Natural killer cell (primary cell): Measurements from ENCODE around the gene HMCN1. TPM values are rescaled to one million over a fixed set of nuclear protein-coding genes. Genes with fewer than 3 reads are reported as not detected.

Experiments
- ATAC-seq, 3 donors: fragments of 150-1000 bp in 2 of 3; fragments of 200-7000 bp in 1 of 3; cut with Tn5 transposase; 1 replicate in 1 of 3; 2 replicates in 2 of 3; pipeline ENCODE4 v1.10.0; 2021; ENCODE audit warnings: mild to moderate bottlenecking in 2 of 3, moderate library complexity in 2 of 3
- DNase-seq, 2 donors: peaks; one replicate each; pipeline versions ENCODE4 v3.0.0 to v3.0.0-alpha.2; 2013 to 2021; ENCODE audit warnings: mixed read lengths in 1 of 2
- H3K27ac ChIP-seq: one replicate; pipeline ENCODE4 v1.5.1; 2013; ENCODE audit warnings: mild to moderate bottlenecking, low read length
- H3K27me3 ChIP-seq: one replicate; pipeline ENCODE4 v1.6.1; 2013; ENCODE audit warnings: low read length; ENCODE audit not compliant: control insufficient read depth, insufficient read depth
- H3K36me3 ChIP-seq: one replicate; pipeline ENCODE4 v1.6.1; 2013; ENCODE audit warnings: low read length; ENCODE audit not compliant: control insufficient read depth, insufficient read depth
- H3K4me1 ChIP-seq: one replicate; pipeline ENCODE4 v1.6.1; 2013; ENCODE audit warnings: low read length; ENCODE audit not compliant: control insufficient read depth, insufficient read depth
- H3K4me3 ChIP-seq: one replicate; pipeline ENCODE4 v1.5.1; 2013; ENCODE audit warnings: low read length
- H3K9me3 ChIP-seq: one replicate; pipeline ENCODE4 v1.6.1; 2013; ENCODE audit warnings: low read length; ENCODE audit not compliant: control insufficient read depth, insufficient read depth
- H3K27ac Mint-ChIP-seq, 2 donors: one replicate each; pipeline ENCODE4 v1.8.0; 2022; ENCODE audit warnings: mild to moderate bottlenecking in 2 of 2, mixed read lengths in 2 of 2, moderate library complexity in 1 of 2
- H3K27me3 Mint-ChIP-seq, 2 donors: one replicate each; pipeline ENCODE4 v1.8.0; 2022; ENCODE audit warnings: low read depth in 2 of 2, mixed read lengths in 2 of 2
- H3K36me3 Mint-ChIP-seq: one replicate; pipeline ENCODE4 v1.8.0; 2022; ENCODE audit warnings: mixed read lengths
- H3K4me1 Mint-ChIP-seq, 2 donors: one replicate each; pipeline ENCODE4 v1.8.0; 2022; ENCODE audit warnings: mixed read lengths in 2 of 2
- H3K4me3 Mint-ChIP-seq: one replicate; pipeline ENCODE4 v1.8.0; 2022; ENCODE audit warnings: mild to moderate bottlenecking, moderate library complexity, mixed read lengths
- H3K9me3 Mint-ChIP-seq, 2 donors: one replicate each; pipeline ENCODE4 v1.8.0; 2022; ENCODE audit warnings: mixed read lengths in 2 of 2
- CTCF ChIP-seq: fragments of 200-600 bp; IDR thresholded peaks from one replicate; pipeline ENCODE4 v1.8.0; 2022; ENCODE audit warnings: antibody characterized with exemption
- WGBS: methylation state at CpG from one replicate; pipeline ENCODE4 v1.1.7; 2013; ENCODE audit warnings: missing lambda C conversion rate; ENCODE audit not compliant: insufficient coverage; 5-methylcytosine and 5-hydroxymethylcytosine counted together
- intact Hi-C: fragments of 100-400 bp; cut with micrococcal nuclease; formaldehyde crosslinking; loops from one replicate; pipeline ENCODE4 v1.14.2; 2022
- total RNA-seq, 4 donors: library from RNA; stranded (reverse); fragments of 120-200 nt in 1 of 4; gene quantifications; one replicate each; pipeline versions ENCODE4 v1.2.3 to v1.2.4, GENCODE V29; 2013 to 2022

Gene HMCN1
- total RNA-seq, 3 donors from 2014 or later (not counting 1 experiment from before 2014, with no cell fraction given), result 0.02 to 0.45 (median 0.39) TPM

GRCh38 chr1:185998391-185998790, 264.2 kb downstream of the HMCN1 start:
- 95% methylated on average over 1 of the region's 2 CpGs for WGBS
- intact Hi-C loops, result no loop called here
- no peaks in the 10 kb centered on the region for H3K27me3 ChIP-seq
- no peak overlapping the region for H3K4me3 Mint-ChIP-seq
- H3K27ac ChIP-seq, result no peak overlapping the region
- H3K27me3 Mint-ChIP-seq, result peaks cover 0 to 3% of the 10 kb centered on the region in 2 donors
- no peak overlapping the region for H3K27ac Mint-ChIP-seq
- no peaks in the 10 kb centered on the region for H3K9me3 ChIP-seq
- H3K4me3 ChIP-seq, result no peak overlapping the region
- ATAC-seq (no peak), DNase-seq (no peak)
- no peak for TF ChIP-seq CTCF
- no peaks in the 10 kb centered on the region for H3K36me3 Mint-ChIP-seq
- peaks cover 0 to 6% of the 10 kb centered on the region in 2 donors for H3K9me3 Mint-ChIP-seq
- H3K36me3 ChIP-seq, result no peaks in the 10 kb centered on the region
- H3K4me1 Mint-ChIP-seq, result no peaks in the 10 kb centered on the region
- H3K4me1 ChIP-seq, result no peaks in the 10 kb centered on the region

DNA sequence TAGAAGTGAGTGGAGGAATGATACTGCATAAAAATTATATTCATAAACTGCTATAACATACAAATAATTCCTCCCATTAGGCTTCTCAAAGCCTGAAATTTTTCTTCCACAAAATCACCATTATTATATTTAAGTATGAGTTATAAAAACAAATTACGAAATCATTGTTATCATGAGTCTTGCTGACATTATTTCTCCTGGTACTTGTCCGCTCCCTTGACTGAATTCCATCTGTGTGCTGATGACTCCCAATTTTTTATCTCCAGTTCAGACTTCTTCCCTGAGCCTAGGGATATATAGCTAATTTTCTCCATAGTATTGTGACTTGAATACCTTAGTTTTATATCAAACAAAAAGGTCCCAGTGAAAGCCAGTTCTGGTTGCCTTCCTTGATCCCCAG, 268.2 kb downstream of the HMCN1 start:
- H3K27ac ChIP-seq, result no peak overlapping the region
- no peaks in the 10 kb centered on the region for H3K27me3 Mint-ChIP-seq
- no peaks in the 10 kb centered on the region for H3K4me1 Mint-ChIP-seq
- WGBS, result 86% methylated on average over 2 of the region's 2 CpGs
- ATAC-seq (no peak), DNase-seq (no peak)
- H3K27ac Mint-ChIP-seq, result no peak overlapping the region
- H3K9me3 Mint-ChIP-seq, result peaks cover 0 to 4% of the 10 kb centered on the region in 2 donors
- no peaks in the 10 kb centered on the region for H3K36me3 ChIP-seq
- no peak for TF ChIP-seq CTCF
- H3K36me3 Mint-ChIP-seq, result no peaks in the 10 kb centered on the region
- H3K27me3 ChIP-seq, result no peaks in the 10 kb centered on the region
- no peak overlapping the region for H3K4me3 Mint-ChIP-seq
- H3K9me3 ChIP-seq, result no peaks in the 10 kb centered on the region
- no peak overlapping the region for H3K4me3 ChIP-seq
- intact Hi-C loops, result no loop called here
- H3K4me1 ChIP-seq, result no peaks in the 10 kb centered on the region

DNA sequence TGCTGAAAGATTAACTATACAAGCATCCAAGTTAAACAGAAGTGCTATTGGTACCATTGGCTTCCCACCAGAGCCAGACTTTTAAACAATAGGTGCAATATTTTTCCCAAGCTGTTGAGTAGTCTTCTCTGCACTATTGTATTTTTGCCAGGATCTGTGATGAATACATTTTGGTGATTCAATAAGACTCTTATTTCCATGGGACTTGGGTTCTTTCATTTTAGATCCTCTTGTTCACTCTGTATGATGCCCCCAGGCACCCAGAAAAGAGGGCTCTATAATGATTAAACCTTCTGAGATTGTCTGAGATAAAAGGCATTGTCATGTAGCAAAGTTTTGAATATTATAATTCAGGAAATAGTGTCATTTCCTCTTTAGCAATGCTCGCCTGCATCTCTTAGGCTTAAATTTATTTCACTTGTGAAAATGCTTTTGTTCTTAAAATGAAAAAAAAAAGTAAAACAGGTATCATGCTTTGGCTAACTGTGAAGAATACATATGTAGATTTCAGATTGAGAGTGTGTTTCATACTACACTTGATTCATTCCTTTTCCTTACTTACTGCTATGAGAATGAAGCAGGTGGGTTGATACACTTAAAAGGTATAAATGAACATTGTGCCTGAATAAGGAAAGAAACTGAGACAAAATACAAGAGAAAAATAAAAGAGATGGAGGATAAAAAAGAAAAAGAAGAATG, 275.0 kb downstream of the HMCN1 start:
- H3K9me3 Mint-ChIP-seq, result peaks cover 3 to 7% of the 10 kb centered on the region in 2 donors

More for the DNA sequence above, 275.0 kb downstream of the HMCN1 start:
- H3K27me3 Mint-ChIP-seq, result no peaks in the 10 kb centered on the region
- Histone ChIP-seq H3K9me3 (no peaks in the 10 kb centered on the region), H3K27ac (no peak overlapping the region), H3K4me3 (no peak overlapping the region), H3K27me3 (no peaks in the 10 kb centered on the region), H3K36me3 (no peaks in the 10 kb centered on the region), H3K4me1 (no peaks in the 10 kb centered on the region)
- intact Hi-C loops, result no loop called here
- no peaks in the 10 kb centered on the region for H3K4me1 Mint-ChIP-seq
- ATAC-seq (no peak), DNase-seq (no peak)
- H3K27ac Mint-ChIP-seq, result no peak overlapping the region
- no peaks in the 10 kb centered on the region for H3K36me3 Mint-ChIP-seq
- H3K4me3 Mint-ChIP-seq, result no peak overlapping the region
- no peak for TF ChIP-seq CTCF
- 0% methylated on average over 1 of the region's 1 CpG for WGBS
